ENCODE measurements around the gene PIGU.

- no peak for TF ChIP-seq ETV6 (CRISPR knock-in tag; conservative IDR thresholded peaks at IDR 0.05)
- no peak for TF ChIP-seq ZNF792 (CRISPR knock-in tag; IDR thresholded peaks at IDR 0.05)
- TF ChIP-seq CTCF (CRISPR knock-in tag; IDR thresholded peaks at IDR 0.05), result no peak
- no peak for TF ChIP-seq AGO2 (optimal IDR thresholded peaks at IDR 0.05; ENCODE audit: low read depth, low read length)
- TF ChIP-seq AKNA (CRISPR knock-in tag; IDR thresholded peaks at IDR 0.05; ENCODE audit: borderline replicate concordance), result no peak
- no peak for TF ChIP-seq ONECUT2 (CRISPR knock-in tag; IDR thresholded peaks at IDR 0.05)
- no peak for TF ChIP-seq NCOA1 (CRISPR knock-in tag; IDR thresholded peaks at IDR 0.05)
- TF ChIP-seq ZBTB26 (CRISPR knock-in tag; IDR thresholded peaks at IDR 0.05; ENCODE audit: borderline replicate concordance), result no peak
- no peak for TF ChIP-seq ZBTB37 (CRISPR knock-in tag; IDR thresholded peaks at IDR 0.05)
- no peak for TF ChIP-seq SP140L (CRISPR knock-in tag; IDR thresholded peaks at IDR 0.05; ENCODE audit: borderline replicate concordance)
- TF ChIP-seq FOXO1 (CRISPR knock-in tag; IDR thresholded peaks at IDR 0.05), result no peak
- no peak for TF ChIP-seq ATF3 (CRISPR knock-in tag; IDR thresholded peaks at IDR 0.05)
These were observed 149.9 kb downstream of the PIGU start for GRCh38 chr20:34527016-34527415.
